Neuronal stem cell (in vitro differentiated cells): ENCODE measurements around the gene ICAM1.

Source experiments
- DNase-seq: peaks from one replicate; pipeline ENCODE4 v3.0.0-alpha.2; 2013; ENCODE audit warnings: low spot score
- H2AFZ ChIP-seq: one replicate; pipeline ENCODE4 v1.6.1; 2013; ENCODE audit warnings: mild to moderate bottlenecking, low read length, inconsistent platforms
- H2AK5ac ChIP-seq: 2 replicates; pipeline ENCODE4 v1.6.1; 2013; ENCODE audit warnings: low read depth, mild to moderate bottlenecking, inconsistent platforms, low read length, moderate library complexity, mixed read lengths
- H2BK120ac ChIP-seq: 2 replicates; pipeline ENCODE4 v1.6.1; 2013; ENCODE audit warnings: low read depth, mild to moderate bottlenecking, inconsistent platforms, low read length, moderate library complexity, mixed read lengths
- H2BK12ac ChIP-seq: one replicate; pipeline ENCODE4 v1.6.1; 2013; ENCODE audit warnings: low read length, inconsistent platforms
- H2BK15ac ChIP-seq: 2 replicates; pipeline ENCODE4 v1.6.1; 2013; ENCODE audit warnings: mild to moderate bottlenecking, low read length, inconsistent platforms, mixed read lengths
- H2BK5ac ChIP-seq: one replicate; pipeline ENCODE4 v1.6.1; 2013; ENCODE audit warnings: inconsistent platforms, mild to moderate bottlenecking, low read length, moderate library complexity
- H3K14ac ChIP-seq: one replicate; pipeline ENCODE4 v1.6.1; 2013; ENCODE audit warnings: low read length, inconsistent platforms
- H3K18ac ChIP-seq: 2 replicates; pipeline ENCODE4 v1.6.1; 2013; ENCODE audit warnings: low read length, inconsistent platforms
- H3K23ac ChIP-seq: 2 replicates; pipeline ENCODE4 v1.6.1; 2013; ENCODE audit warnings: low read depth, mild to moderate bottlenecking, mixed read lengths, low read length, inconsistent platforms; ENCODE audit not compliant: poor library complexity
- H3K27ac ChIP-seq: replicated peaks from 3 replicates; pipeline ENCODE4 v1.5.1; 2013; ENCODE audit warnings: low read length, inconsistent platforms
- H3K27me3 ChIP-seq, 3 experiments: 2 replicates each; pipeline ENCODE4 v1.6.1; 2013; ENCODE audit warnings: low read length in 3 of 3, mild to moderate bottlenecking in 2 of 3, inconsistent platforms in 1 of 3, low read depth in 1 of 3, mixed read lengths in 1 of 3, moderate library complexity in 1 of 3; ENCODE audit not compliant: control insufficient read depth in 3 of 3, insufficient read depth in 3 of 3
- H3K36me3 ChIP-seq, 2 donors: replicated peaks in 1 of 2; 2 replicates each; pipeline ENCODE4 v1.6.1; 2013; ENCODE audit warnings: low read length in 2 of 2; ENCODE audit not compliant: control insufficient read depth in 2 of 2, insufficient read depth in 2 of 2
- H3K4ac ChIP-seq: 2 replicates; pipeline ENCODE4 v1.6.1; 2013; ENCODE audit warnings: inconsistent platforms, mild to moderate bottlenecking, low read length, moderate library complexity
- H3K4me1 ChIP-seq, 2 donors: 1 replicate in 1 of 2; 2 replicates in 1 of 2; pipeline ENCODE4 v1.6.1; 2013; ENCODE audit warnings: low read length in 2 of 2, low read depth in 1 of 2; ENCODE audit not compliant: control insufficient read depth in 2 of 2, insufficient read depth in 1 of 2
- H3K4me2 ChIP-seq: one replicate; pipeline ENCODE4 v1.6.1; 2013; ENCODE audit warnings: mild to moderate bottlenecking, low read length, inconsistent platforms; ENCODE audit not compliant: insufficient read depth, poor library complexity, severe bottlenecking
- H3K4me3 ChIP-seq, 2 donors: 2 replicates each; pipeline ENCODE4 v1.5.1; 2013; ENCODE audit warnings: low read length in 2 of 2, mild to moderate bottlenecking in 2 of 2, inconsistent platforms in 1 of 2, moderate library complexity in 1 of 2
- H3K79me1 ChIP-seq: one replicate; pipeline ENCODE4 v1.6.1; 2013; ENCODE audit warnings: low read depth, mild to moderate bottlenecking, inconsistent platforms, low read length, moderate library complexity
- H3K9ac ChIP-seq: one replicate; pipeline ENCODE4 v1.6.1; 2013; ENCODE audit warnings: mild to moderate bottlenecking, low read depth, low read length, inconsistent platforms; ENCODE audit not compliant: poor library complexity
- H3K9me3 ChIP-seq, 2 donors: replicated peaks in 1 of 2; 2 replicates each; pipeline versions ENCODE3 to v1.6.1; 2013; ENCODE audit warnings: low read length in 2 of 2, mild to moderate bottlenecking in 2 of 2, inconsistent platforms in 1 of 2, low read depth in 1 of 2, mixed read lengths in 1 of 2, moderate library complexity in 1 of 2; ENCODE audit not compliant: control insufficient read depth in 2 of 2, insufficient read depth in 1 of 2
- H4K8ac ChIP-seq: one replicate; pipeline ENCODE4 v1.6.1; 2013; ENCODE audit warnings: low read depth, mild to moderate bottlenecking, inconsistent platforms, low read length, moderate library complexity
- H4K91ac ChIP-seq: one replicate; pipeline ENCODE4 v1.6.1; 2013; ENCODE audit warnings: low read length, low read depth, mild to moderate bottlenecking, inconsistent platforms; ENCODE audit not compliant: poor library complexity
- WGBS, 2 donors: extraction: QIAGEN DNeasy Blood & Tissue Kit; methylation state at CpG; one replicate each; pipeline ENCODE4 v1.1.7; 2013; ENCODE audit warnings: missing lambda C conversion rate in 2 of 2, mixed read lengths in 1 of 2; ENCODE audit not compliant: insufficient read length in 2 of 2, insufficient replicate concordance in 1 of 2; ENCODE audit errors: extremely low coverage in 2 of 2; 5-methylcytosine and 5-hydroxymethylcytosine counted together

ICAM1 gene

DNA sequence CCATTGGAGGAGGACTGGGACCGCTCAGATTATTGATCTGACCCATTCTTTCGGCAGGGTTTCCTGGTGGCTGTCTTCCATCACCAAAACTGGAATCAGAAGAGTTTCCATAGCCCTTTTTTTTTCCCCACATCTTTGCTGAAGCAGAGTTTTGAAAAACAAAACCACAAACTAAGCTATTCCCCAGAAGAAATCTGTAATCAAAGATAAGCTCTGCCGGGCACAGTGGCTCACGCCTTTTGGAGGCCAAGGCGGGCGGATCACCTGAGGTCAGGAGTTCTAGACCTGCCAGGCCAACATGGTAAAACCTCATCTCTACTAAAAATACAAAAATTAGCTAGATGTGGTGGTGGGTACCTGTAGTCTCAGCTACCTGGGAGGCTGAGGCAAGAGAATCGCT is 4.2 kb upstream of the ICAM1 start:
- peaks cover 0 to 23% (median 20%) of the 10 kb centered on the region in 3 experiments for H3K27me3 ChIP-seq
- H3K23ac ChIP-seq: no peak overlapping the region
- no peak for DNase-seq
- H3K14ac ChIP-seq: no peak overlapping the region
- H3K4ac ChIP-seq: no peak overlapping the region
- H3K18ac ChIP-seq: no peak overlapping the region
- H3K9me3 ChIP-seq: no peaks in the 10 kb centered on the region
- H3K27ac ChIP-seq: no peak overlapping the region
- no peak overlapping the region for H3K9ac ChIP-seq
- H3K4me3 ChIP-seq: no peak overlapping the region
- H2AK5ac ChIP-seq: no peak overlapping the region
- WGBS, 2 donors: no CpG with 5 or more reads among the region's 7 CpGs
- H4K8ac ChIP-seq: no peak overlapping the region
- H2BK120ac ChIP-seq: no peak overlapping the region
- H3K36me3 ChIP-seq: no peaks in the 10 kb centered on the region
- H4K91ac ChIP-seq: no peak overlapping the region
- no peak overlapping the region for H2BK15ac ChIP-seq
- no peak overlapping the region for H2BK5ac ChIP-seq
- peaks cover 8 to 16% of the 10 kb centered on the region in 2 donors for H3K4me1 ChIP-seq
- no peaks in the 10 kb centered on the region for H3K79me1 ChIP-seq
- H2BK12ac ChIP-seq: no peak overlapping the region
- no peak overlapping the region for H2AFZ ChIP-seq
- no peak overlapping the region for H3K4me2 ChIP-seq

- Histone ChIP-seq H3K18ac (no peak overlapping the region), H3K27ac (no peak overlapping the region), H3K4me3 (no peak overlapping the region), H4K91ac (no peak overlapping the region), H2AFZ (peak overlapping the region; percentile 79), H2BK5ac (no peak overlapping the region), H3K4me1 (peaks cover 8 to 18% of the 10 kb centered on the region in 2 donors), H2BK15ac (peak overlapping the region; percentile 19), H2BK120ac (no peak overlapping the region), H3K23ac (no peak overlapping the region), H2BK12ac (no peak overlapping the region), H3K14ac (no peak overlapping the region), H2AK5ac (no peak overlapping the region), H3K9me3 (no peaks in the 10 kb centered on the region), H3K36me3 (no peaks in the 10 kb centered on the region), H3K4ac (no peak overlapping the region), H3K4me2 (no peak overlapping the region), H3K9ac (no peak overlapping the region), H3K79me1 (no peaks in the 10 kb centered on the region), H3K27me3 (peaks cover 0 to 29% (median 20%) of the 10 kb centered on the region in 3 experiments), H4K8ac (no peak overlapping the region)
- no peak for DNase-seq
- WGBS, 2 donors: no CpG with 5 or more reads among the region's 6 CpGs
Measured at GRCh38 chr19:10268071-10268470, 2.8 kb upstream of the ICAM1 start.

DNA sequence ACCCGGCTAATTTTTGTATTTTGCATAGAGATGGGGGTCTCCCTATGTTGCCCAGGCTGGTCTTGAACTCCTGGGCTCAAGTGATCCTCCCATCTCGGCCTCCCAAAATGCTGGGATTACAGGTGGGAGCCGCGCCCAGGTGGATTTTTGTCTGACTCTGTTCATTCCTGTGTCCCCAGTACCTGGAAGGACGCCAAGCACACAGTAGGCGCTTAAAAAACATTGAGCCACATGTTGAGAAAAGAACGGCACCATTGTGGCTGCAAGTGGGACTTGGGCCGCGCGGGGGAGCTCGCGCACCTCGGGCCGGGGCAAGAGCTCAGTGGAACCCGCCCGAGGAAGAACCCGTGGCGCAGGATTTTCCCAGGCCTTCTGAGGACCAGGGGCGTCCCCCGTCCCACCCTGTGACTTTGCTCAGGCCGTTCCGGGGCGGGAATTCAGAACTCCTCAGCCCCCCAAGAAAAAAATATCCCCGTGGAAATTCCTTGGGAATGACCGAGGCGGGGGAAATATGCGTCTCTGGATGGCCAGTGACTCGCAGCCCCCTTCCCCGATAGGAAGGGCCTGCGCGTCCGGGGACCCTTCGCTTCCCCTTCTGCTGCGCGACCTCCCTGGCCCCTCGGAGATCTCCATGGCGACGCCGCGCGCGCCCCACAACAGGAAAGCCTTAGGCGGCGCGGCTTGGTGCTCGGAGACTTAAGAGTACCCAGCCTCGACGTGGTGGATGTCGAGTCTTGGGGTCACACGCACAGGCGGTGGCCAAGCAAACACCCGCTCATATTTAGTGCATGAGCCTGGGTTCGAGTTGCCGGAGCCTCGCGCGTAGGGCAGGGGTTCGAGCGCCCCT is 1.4 kb upstream of the ICAM1 start:
- peak overlapping the region; percentile 72 for H4K91ac ChIP-seq
- peak overlapping the region; percentile 58 for H3K4me2 ChIP-seq
- peak overlapping the region; percentile 91 for H2AK5ac ChIP-seq
- H3K79me1 ChIP-seq: no peaks in the 10 kb centered on the region
- H3K18ac ChIP-seq: peak overlapping the region; percentile 94
- H3K23ac ChIP-seq: peak overlapping the region; percentile 93
- WGBS, 2 donors: no CpG with 5 or more reads among the region's 59 CpGs
- H2BK120ac ChIP-seq: no peak overlapping the region
- H4K8ac ChIP-seq: no peak overlapping the region
- peak overlapping the region; percentile 46 for H2BK15ac ChIP-seq
- H3K9me3 ChIP-seq: no peaks in the 10 kb centered on the region
- H3K9ac ChIP-seq: peak overlapping the region; percentile 50
- no peak overlapping the region for H3K4ac ChIP-seq
- H3K4me3 ChIP-seq: no peak overlapping the region
- peaks cover 0 to under 1% of the 10 kb centered on the region in 2 donors for H3K36me3 ChIP-seq
- H3K27ac ChIP-seq: no peak overlapping the region
- H2BK5ac ChIP-seq: peak overlapping the region; percentile 44
- peak overlapping the region; percentile 93 for H2AFZ ChIP-seq
- peak overlapping the region; percentile 38 for H3K14ac ChIP-seq
- peak; percentile 69 for DNase-seq
- H2BK12ac ChIP-seq: peak overlapping the region; percentile 86
- H3K27me3 ChIP-seq: peaks cover 0 to 29% (median 20%) of the 10 kb centered on the region in 3 experiments
- H3K4me1 ChIP-seq: peaks cover 8 to 18% of the 10 kb centered on the region in 2 donors

DNA sequence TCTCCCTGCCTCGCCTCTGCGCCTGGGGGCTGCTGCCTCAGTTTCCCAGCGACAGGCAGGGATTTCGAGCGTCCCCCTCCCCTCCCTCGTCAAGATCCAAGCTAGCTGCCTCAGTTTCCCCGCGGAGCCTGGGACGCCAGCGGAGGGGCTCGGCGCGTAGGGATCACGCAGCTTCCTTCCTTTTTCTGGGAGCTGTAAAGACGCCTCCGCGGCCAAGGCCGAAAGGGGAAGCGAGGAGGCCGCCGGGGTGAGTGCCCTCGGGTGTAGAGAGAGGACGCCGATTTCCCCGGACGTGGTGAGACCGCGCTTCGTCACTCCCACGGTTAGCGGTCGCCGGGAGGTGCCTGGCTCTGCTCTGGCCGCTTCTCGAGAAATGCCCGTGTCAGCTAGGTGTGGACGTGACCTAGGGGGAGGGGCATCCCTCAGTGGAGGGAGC is 722 bp upstream of the ICAM1 start:
- H3K4ac ChIP-seq: no peak overlapping the region
- peak overlapping the region; percentile 37 to 50 for H3K4me3 ChIP-seq
- H2AK5ac ChIP-seq: peak overlapping the region; percentile 91
- H4K91ac ChIP-seq: peak overlapping the region; percentile 72
- H2BK5ac ChIP-seq: peak overlapping the region; percentile 44
- peak overlapping the region; percentile 50 for H3K9ac ChIP-seq
- peak overlapping the region; percentile 93 for H2AFZ ChIP-seq
- H3K36me3 ChIP-seq: peaks cover 0 to 7% of the 10 kb centered on the region in 2 donors
- no peaks in the 10 kb centered on the region for H3K79me1 ChIP-seq
- no peak overlapping the region for H2BK120ac ChIP-seq
- H4K8ac ChIP-seq: no peak overlapping the region
- peak overlapping the region; percentile 86 for H2BK12ac ChIP-seq
- H2BK15ac ChIP-seq: peak overlapping the region; percentile 46
- no CpG with 5 or more reads among the region's 37 CpGs for WGBS, 2 donors
- H3K4me2 ChIP-seq: peak overlapping the region; percentile 58
- H3K23ac ChIP-seq: peak overlapping the region; percentile 93
- H3K18ac ChIP-seq: peak overlapping the region; percentile 94
- no peaks in the 10 kb centered on the region for H3K9me3 ChIP-seq
- no peak for DNase-seq
- H3K4me1 ChIP-seq: peaks cover 8 to 18% of the 10 kb centered on the region in 2 donors
- peak overlapping the region; percentile 38 for H3K14ac ChIP-seq
- no peak overlapping the region for H3K27ac ChIP-seq
- peaks cover 0 to 31% (median 20%) of the 10 kb centered on the region in 3 experiments for H3K27me3 ChIP-seq
